Esophagus muscularis mucosa (tissue), 4 donors: ENCODE data around the gene SPATA2L.

Source experiments
- CTCF ChIP-seq, 3 experiments: fragments of 200-600 bp in 2 of 3; fragments of 450-650 bp in 1 of 3; sonication (generic) in 2 of 3; IDR thresholded peaks; one replicate each; pipeline ENCODE4 v1.5.1; 2017 to 2019; ENCODE audit warnings: antibody characterized with exemption in 3 of 3, mild to moderate bottlenecking in 2 of 3, moderate library complexity in 1 of 3
- EP300 ChIP-seq: sonication (generic); formaldehyde crosslinking; IDR thresholded peaks from one replicate; pipeline ENCODE4 v1.6.1; 2017; ENCODE audit warnings: antibody characterized with exemption
- POLR2A ChIP-seq: fragments of 450-650 bp; IDR thresholded peaks from one replicate; pipeline ENCODE4 v1.6.1; 2017; ENCODE audit warnings: antibody characterized with exemption, moderate library complexity, mild to moderate bottlenecking, low read depth

- TF ChIP-seq CTCF (IDR thresholded peaks at IDR 0.05) (no peak), POLR2A (no peak), EP300 (no peak)
Observed at GRCh38 chr16:89657442-89658220, 43.9 kb downstream of the SPATA2L start, which contains the start of the genes CHMP1A and SPATA33.
